GM12878 (cell line): ENCODE measurements around the gene NXPE4. TPM values are rescaled to one million over a fixed set of nuclear protein-coding genes. Genes with fewer than 3 reads are reported as not detected.
A peak's percentile ranks its signal among the peaks of the same experiment; 100 is the strongest.

Source experiments
- ATAC-seq: fragments of 200-7000 bp; cut with Tn5 transposase; 3 replicates; pipeline ENCODE4 v1.9.1; 2020; ENCODE audit warnings: mild to moderate bottlenecking, moderate library complexity
- BruUV-seq: library from RNA; stranded (reverse); fragments of 400-500 nt; replicated peaks from 2 replicates; lab custom pipeline; 2021; lab: Mats Ljungman, UMichigan
- CTCF ChIA-PET: fragments of 300-600 bp; sonication (Branson Sonifier 250); formaldehyde crosslinking; extraction: SDS; loops from one replicate; lab custom pipeline; 2021; ENCODE audit warnings: inconsistent platforms; lab: Yijun Ruan, JAX
- POLR2A ChIA-PET: fragments of 350-600 bp; formaldehyde crosslinking; extraction: SDS; loops from one replicate; lab custom pipeline; 2021; ENCODE audit warnings: inconsistent platforms; lab: Charles Lee
- RAD21 ChIA-PET: fragments of 300-600 bp; sonication (Branson Sonifier 250); formaldehyde crosslinking; loops from one replicate; lab custom pipeline; 2023; ENCODE audit warnings: antibody characterized with exemption; ENCODE audit not compliant: unreplicated experiment; lab: Charles Lee
- SMC1A ChIA-PET: fragments of 300-600 bp; sonication (Branson Sonifier 250); formaldehyde crosslinking; loops from one replicate; lab custom pipeline; 2023; ENCODE audit not compliant: unreplicated experiment, uncharacterized antibody; lab: Charles Lee
- DNase-seq: peaks from one replicate; pipeline ENCODE4 v3.0.0-alpha.2; 2011; ENCODE audit warnings: low read depth, low spot score
- FAIRE-seq: peaks from 3 replicates; lab custom pipeline; 2011; peaks lifted over from hg19 to GRCh38; lab: Jason Lieb, UNC
- H2AFZ ChIP-seq: 2 replicates; pipeline ENCODE4 v1.6.0; 2011; ENCODE audit warnings: low read depth, low read length, control low read depth; ENCODE audit not compliant: control insufficient read depth
- H3K27ac ChIP-seq: 2 replicates; pipeline ENCODE4 v1.5.1; 2011; ENCODE audit warnings: control low read depth; ENCODE audit not compliant: control insufficient read depth, insufficient read depth
- H3K27me3 ChIP-seq, 2 experiments: replicated peaks in 1 of 2; 2 replicates each; pipeline versions ENCODE4 v1.6.0 to v1.6.1; 2011; ENCODE audit warnings: low read length in 1 of 2; ENCODE audit not compliant: control insufficient read depth in 2 of 2, insufficient read depth in 2 of 2
- H3K36me3 ChIP-seq, 2 experiments: 2 replicates each; pipeline ENCODE4 v1.5.1; 2011; ENCODE audit warnings: low read length in 1 of 2; ENCODE audit not compliant: control insufficient read depth in 2 of 2, insufficient read depth in 2 of 2
- H3K4me1 ChIP-seq: 2 replicates; pipeline ENCODE4 v1.6.1; 2011; ENCODE audit warnings: mild to moderate bottlenecking, low read length, moderate library complexity, mixed read lengths; ENCODE audit not compliant: control insufficient read depth, insufficient read depth
- H3K4me2 ChIP-seq: 2 replicates; pipeline ENCODE4 v1.6.0; 2011; ENCODE audit warnings: control low read depth; ENCODE audit not compliant: control insufficient read depth, insufficient read depth
- H3K4me3 ChIP-seq: fragments of 200-600 bp; sonication (generic); 2 replicates; pipeline ENCODE4 v1.5.1; 2016
- H3K79me2 ChIP-seq: 2 replicates; pipeline ENCODE4 v1.6.0; 2011; ENCODE audit warnings: low read length; ENCODE audit not compliant: control insufficient read depth, insufficient read depth
- H3K9ac ChIP-seq: 2 replicates; pipeline ENCODE4 v1.8.0; 2011; ENCODE audit warnings: low read length, control low read depth, mixed read lengths; ENCODE audit not compliant: control insufficient read depth, insufficient read depth
- H3K9me3 ChIP-seq: replicated peaks from 3 replicates; pipeline ENCODE4 v1.5.1; 2011; ENCODE audit warnings: mild to moderate bottlenecking, low read length; ENCODE audit not compliant: control insufficient read depth, insufficient read depth
- H4K20me1 ChIP-seq: 2 replicates; pipeline ENCODE4 v1.6.0; 2011; ENCODE audit not compliant: control insufficient read depth, insufficient read depth
- ATF2 ChIP-seq: IDR thresholded peaks from 2 replicates; pipeline ENCODE4 v1.6.1; 2012; ENCODE audit warnings: low read length, inconsistent platforms
- BMI1 ChIP-seq: fragments of 450-650 bp; IDR thresholded peaks from 2 replicates; pipeline ENCODE4 v1.6.1; 2016; ENCODE audit warnings: mild to moderate bottlenecking, moderate library complexity, borderline replicate concordance
- CEBPB ChIP-seq, 2 experiments: fragments of 150-350 bp in 1 of 2; IDR thresholded peaks; 2 replicates each; pipeline ENCODE4 v1.6.1; 2012 to 2014; ENCODE audit warnings: low read depth in 2 of 2, low read length in 2 of 2, borderline replicate concordance in 1 of 2, inconsistent platforms in 1 of 2
- HCFC1 ChIP-seq: fragments of 150-350 bp; IDR thresholded peaks from 2 replicates; pipeline ENCODE4 v1.6.1; 2014; ENCODE audit warnings: low read length
- IKZF1 ChIP-seq: fragments of 450-650 bp; conservative IDR thresholded peaks from 2 replicates; pipeline ENCODE4 v1.6.1; 2017; ENCODE audit warnings: antibody characterized with exemption, mild to moderate bottlenecking
- NR2F1 ChIP-seq: fragments of 450-650 bp; conservative IDR thresholded peaks from 2 replicates; pipeline ENCODE4 v1.6.1; 2017; ENCODE audit warnings: mild to moderate bottlenecking
- POLR2AphosphoS5 ChIP-seq: IDR thresholded peaks from 2 replicates; pipeline ENCODE4 v1.6.1; 2011; ENCODE audit warnings: mild to moderate bottlenecking, low read length, inconsistent platforms
- RAD51 ChIP-seq: fragments of 450-650 bp; IDR thresholded peaks from 2 replicates; pipeline ENCODE4 v1.6.1; 2016; ENCODE audit warnings: moderate library complexity, mild to moderate bottlenecking, inconsistent platforms
- RCOR1 ChIP-seq: conservative IDR thresholded peaks from 2 replicates; pipeline ENCODE4 v1.6.1; 2012; ENCODE audit warnings: low read depth, low read length, improper control_type of control experiment
- RUNX3 ChIP-seq: IDR thresholded peaks from 2 replicates; pipeline ENCODE4 v1.6.1; 2012; ENCODE audit warnings: low read length, inconsistent platforms
- SP1 ChIP-seq: IDR thresholded peaks from one replicate; pipeline ENCODE4 v1.6.1; 2011; ENCODE audit warnings: low read depth, low read length
- STAT1 ChIP-seq: fragments of 450-650 bp; conservative IDR thresholded peaks from 2 replicates; pipeline ENCODE4 v1.6.1; 2014; ENCODE audit warnings: antibody characterized with exemption, mild to moderate bottlenecking
- WRNIP1 ChIP-seq: IDR thresholded peaks from 2 replicates; pipeline ENCODE4 v1.6.1; 2011; ENCODE audit warnings: low read depth, low read length, improper control_type of control experiment, borderline replicate concordance
- ZBTB4 ChIP-seq: fragments of 450-650 bp; formaldehyde crosslinking; IDR thresholded peaks from 2 replicates; pipeline ENCODE4 v1.4.0; 2022; ENCODE audit warnings: mild to moderate bottlenecking, moderate library complexity
- ZNF207 ChIP-seq: fragments of 450-650 bp; IDR thresholded peaks from 2 replicates; pipeline ENCODE4 v1.6.1; 2014; ENCODE audit warnings: antibody characterized with exemption, mild to moderate bottlenecking, borderline replicate concordance
- ZNF217 ChIP-seq: fragments of 450-650 bp; IDR thresholded peaks from 2 replicates; pipeline ENCODE4 v1.6.1; 2017; ENCODE audit warnings: antibody characterized with exemption, mild to moderate bottlenecking
- ZNF24 ChIP-seq: fragments of 450-650 bp; IDR thresholded peaks from 2 replicates; pipeline ENCODE4 v1.6.1; 2017; ENCODE audit warnings: antibody characterized with exemption, mild to moderate bottlenecking
- WGBS: methylation state at CpG from one replicate; pipeline ENCODE4 v1.1.6; 2016; ENCODE audit warnings: low lambda C conversion rate; ENCODE audit not compliant: insufficient replicate concordance, insufficient coverage; ENCODE audit errors: missing lambda C conversion rate; 5-methylcytosine and 5-hydroxymethylcytosine counted together
- in situ Hi-C: fragments of 300-500 bp; cut with MboI; formaldehyde crosslinking; loops from 9 replicates; pipeline ENCODE4 v1.14.3; 2018; ENCODE audit warnings: mixed read lengths
- intact Hi-C: fragments of 100-400 bp; cut with micrococcal nuclease; formaldehyde crosslinking; loops from one replicate; pipeline ENCODE4 v1.14.2; 2022; ENCODE audit not compliant: unreplicated experiment
- polyA plus RNA-seq, 11 experiments: library from polyadenylated mRNA; depleted of rRNA in 4 of 11; unstranded in 6 of 11; stranded (reverse) in 5 of 11; fragments of >200 nt; fragmentation: Nextera tagmentation in 4 of 11; fragmentation: Illumina TruSeq in 1 of 11; extraction: Ambion mirVana in 4 of 11; extraction: Trizol in 1 of 11; gene quantifications; 1 replicate in 1 of 11; 2 replicates in 10 of 11; pipeline versions ENCODE4 v1.2.1 to v1.2.3, GENCODE V29; 2011 to 2016; ENCODE audit warnings: inconsistent platforms in 2 of 11, missing spikeins in 2 of 11, low read depth in 1 of 11
- total RNA-seq, 4 experiments: library from RNA; depleted of rRNA in 3 of 4; stranded (reverse); fragments of >200 nt in 3 of 4; fragmentation: Illumina TruSeq in 1 of 4; extraction: Trizol in 1 of 4; gene quantifications; 2 replicates each; pipeline versions ENCODE4 v1.2.1 to v1.2.3, GENCODE V29; 2013 to 2021

Gene NXPE4
- total and polyA plus RNA-seq, 10 of the 15 experiments (the other 5 are each of a cell fraction or from before 2014, with no cell fraction given), result not detected

- TF ChIP-seq RAD51 (peak; percentile 6; the same call in 1 of the 2 replicates), ZBTB4 (CRISPR knock-in tag) (peak; percentile 22; the same call in 1 of the 2 replicates)
- TF ChIP-seq, all 136 proteins: peak for 12; not testable (repeated sequence) for 124
These were observed 17.5 kb upstream of the NXPE4 start (continued) for GRCh38 chr11:114613094-114613493.

GRCh38 chr11:114612686-114613085 is 17.1 kb upstream of the NXPE4 start:
- ChIA-PET RAD21 (no interaction called here), SMC1A (no interaction called here), POLR2A (no interaction called here), CTCF (no interaction called here)
- BruUV-seq, result no TSS peak
- no peak for FAIRE-seq
- Histone ChIP-seq H3K79me2 (no peaks in the 10 kb centered on the region), H3K27me3 (no peaks in the 10 kb centered on the region), H3K4me2 (no peak overlapping the region), H3K9me3 (no peaks in the 10 kb centered on the region), H3K36me3 (no peaks in the 10 kb centered on the region), H3K27ac (no peak overlapping the region), H3K4me1 (no peaks in the 10 kb centered on the region), H3K9ac (no peak overlapping the region), H2AFZ (no peak overlapping the region), H3K4me3 (no peak overlapping the region), H4K20me1 (peaks cover 7% of the 10 kb centered on the region)
- intact Hi-C loops (no loop called here), in situ Hi-C loops (no loop called here)
- DNase-seq, result no peak
- no peak for ATAC-seq
- WGBS, result under 1% methylated on average over 9 of the region's 9 CpGs
- TF ChIP-seq ZBTB4 (CRISPR knock-in tag) (0 out of 2 replicates have a peak, but pooled peaks have one; percentile 6), STAT1 (no peak), CEBPB (IDR thresholded peaks at IDR 0.05; ENCODE audit: borderline replicate concordance in 1 of 2, low read depth in 2 of 2, low read length in 2 of 2) (peak in 1 of 2 experiments; percentile 42; a peak in 1 of 4 replicates), ZNF207 (peak; percentile 36; the same call in 1 of the 2 replicates), RUNX3 (no peak), ZNF24 (peak; percentile 91), ZNF217 (peak; percentile 19; the same call in 1 of the 2 replicates), RCOR1 (no peak), NR2F1 (0 out of 2 replicates have a peak, but pooled peaks have one; percentile 7), POLR2AphosphoS5 (0 out of 2 replicates have a peak, but pooled peaks have one; percentile 43), HCFC1 (no peak), WRNIP1 (no peak), BMI1 (no peak), ATF2 (0 out of 2 replicates have a peak, but pooled peaks have one; percentile 10), SP1 (no peak), IKZF1 (no peak)
